ENCODE measurements around the gene TMEM98. TPM values are rescaled to one million over a fixed set of nuclear protein-coding genes. Genes with fewer than 3 reads are reported as not detected.
"Not testable (repeated sequence)": the region's sequence is repeated elsewhere in the genome, so short reads cannot be mapped to it uniquely, and the experiment has no call there.

Gene TMEM98, protein sequence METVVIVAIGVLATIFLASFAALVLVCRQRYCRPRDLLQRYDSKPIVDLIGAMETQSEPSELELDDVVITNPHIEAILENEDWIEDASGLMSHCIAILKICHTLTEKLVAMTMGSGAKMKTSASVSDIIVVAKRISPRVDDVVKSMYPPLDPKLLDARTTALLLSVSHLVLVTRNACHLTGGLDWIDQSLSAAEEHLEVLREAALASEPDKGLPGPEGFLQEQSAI
- 128 and 135 TPM in 2 replicates for total RNA-seq

DNA sequence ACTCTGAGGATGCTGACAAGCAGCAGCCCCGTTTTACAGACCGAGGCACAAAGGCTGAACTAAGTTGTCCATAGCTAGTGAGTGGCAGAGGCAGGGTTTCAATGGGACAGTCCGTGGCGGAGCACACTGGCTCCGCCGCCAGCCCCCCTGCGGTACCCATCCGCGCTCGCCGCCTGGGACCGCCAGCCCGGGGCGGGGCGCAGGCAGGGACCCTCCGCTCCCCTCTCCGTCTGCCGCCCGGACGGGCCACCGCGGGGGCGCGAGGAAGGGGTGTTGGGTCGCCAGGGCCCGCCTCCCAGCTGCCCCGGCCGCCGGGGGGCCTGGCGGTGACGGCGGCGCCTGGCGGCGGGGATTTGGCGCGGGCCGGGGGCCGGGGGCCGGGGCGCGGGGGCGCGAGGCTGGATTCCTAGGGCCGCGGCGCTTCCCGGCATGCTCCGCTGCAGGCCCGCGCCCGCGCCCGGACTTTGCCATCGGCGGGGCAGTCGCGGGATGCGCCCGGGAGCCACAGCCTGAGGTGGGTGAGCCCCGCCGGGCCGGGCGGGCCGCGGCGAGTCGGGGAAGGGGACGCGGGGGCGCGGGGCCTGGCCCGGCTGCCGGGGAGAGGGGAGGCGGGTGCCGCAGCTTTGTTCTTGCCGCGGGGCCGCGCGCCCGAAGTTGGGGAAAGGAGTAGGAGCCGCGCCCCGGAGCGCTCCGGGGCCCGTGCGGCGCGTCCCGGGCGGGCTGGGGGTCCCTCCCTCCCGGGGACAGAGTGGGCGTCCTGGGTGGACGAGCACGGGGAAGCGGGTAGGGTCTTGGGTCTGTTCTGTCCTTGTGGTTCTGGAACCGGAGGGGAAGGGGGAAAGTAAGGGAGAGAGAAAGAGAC, at the start of gene TMEM98:
TMEM98 (plus strand) TSS at position 430 of the 862 bp plus-strand sequence. CDS start 3,376 bp downstream, outside the sequence.
- H3K4me3 ChIP-seq (ENCODE audit: low read depth, low read length) = peak within 1 kb of the TSS; percentile 69
- no peak for DNase-seq (ENCODE audit: low read depth)
- TF ChIP-seq, protein P1, sequence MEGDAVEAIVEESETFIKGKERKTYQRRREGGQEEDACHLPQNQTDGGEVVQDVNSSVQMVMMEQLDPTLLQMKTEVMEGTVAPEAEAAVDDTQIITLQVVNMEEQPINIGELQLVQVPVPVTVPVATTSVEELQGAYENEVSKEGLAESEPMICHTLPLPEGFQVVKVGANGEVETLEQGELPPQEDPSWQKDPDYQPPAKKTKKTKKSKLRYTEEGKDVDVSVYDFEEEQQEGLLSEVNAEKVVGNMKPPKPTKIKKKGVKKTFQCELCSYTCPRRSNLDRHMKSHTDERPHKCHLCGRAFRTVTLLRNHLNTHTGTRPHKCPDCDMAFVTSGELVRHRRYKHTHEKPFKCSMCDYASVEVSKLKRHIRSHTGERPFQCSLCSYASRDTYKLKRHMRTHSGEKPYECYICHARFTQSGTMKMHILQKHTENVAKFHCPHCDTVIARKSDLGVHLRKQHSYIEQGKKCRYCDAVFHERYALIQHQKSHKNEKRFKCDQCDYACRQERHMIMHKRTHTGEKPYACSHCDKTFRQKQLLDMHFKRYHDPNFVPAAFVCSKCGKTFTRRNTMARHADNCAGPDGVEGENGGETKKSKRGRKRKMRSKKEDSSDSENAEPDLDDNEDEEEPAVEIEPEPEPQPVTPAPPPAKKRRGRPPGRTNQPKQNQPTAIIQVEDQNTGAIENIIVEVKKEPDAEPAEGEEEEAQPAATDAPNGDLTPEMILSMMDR (IDR thresholded peaks at IDR 0.05; ENCODE audit: insufficient read depth, low read depth, low read length) = no peak

DNA sequence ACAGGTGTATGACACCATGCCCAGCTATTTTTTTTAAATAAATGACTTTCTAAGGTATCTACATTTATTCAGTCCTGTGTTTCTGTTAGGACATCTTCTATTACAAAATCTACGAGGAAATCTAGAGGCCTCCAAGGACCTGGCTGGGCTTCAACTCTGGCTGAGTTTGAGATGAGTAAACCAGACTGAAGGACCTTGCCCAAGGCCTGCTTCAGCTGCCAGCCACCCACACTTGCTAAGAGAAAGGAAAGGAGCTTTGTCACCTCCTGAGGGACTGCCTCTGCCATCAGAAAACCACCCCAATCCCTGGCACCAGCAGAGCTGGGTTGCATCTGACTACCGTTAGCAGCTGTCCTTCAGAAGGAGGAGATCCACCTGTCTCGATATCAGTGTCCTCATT, 49.7 kb upstream of the TMEM98 start:
- no peak overlapping the region for H3K4me3 ChIP-seq (ENCODE audit: low read depth, low read length)
- TF ChIP-seq, protein P1 (IDR thresholded peaks at IDR 0.05; ENCODE audit: insufficient read depth, low read depth, low read length) = no peak
- DNase-seq (ENCODE audit: low read depth) = no peak

DNA sequence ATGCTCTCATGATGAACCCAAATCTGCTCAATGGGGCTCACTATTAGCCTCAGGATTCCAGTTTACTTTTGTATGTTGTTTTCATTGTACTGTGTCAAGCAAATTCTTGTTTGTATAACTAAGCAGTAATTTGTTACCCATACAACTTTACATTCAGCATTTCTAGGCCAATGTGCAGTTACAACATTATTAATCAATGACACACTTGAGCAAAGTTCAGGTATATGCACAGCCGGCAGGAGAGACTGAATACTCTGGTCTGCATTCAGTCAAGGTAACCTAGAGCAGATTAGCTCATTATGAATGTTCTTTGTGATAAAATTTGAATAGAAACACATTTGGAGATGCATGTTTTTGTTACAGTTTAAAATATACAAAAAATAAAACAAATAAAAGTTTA, 48.8 kb upstream of the TMEM98 start:
- no peak for DNase-seq (ENCODE audit: low read depth)
- no peak overlapping the region for H3K4me3 ChIP-seq (ENCODE audit: low read depth, low read length)
- TF ChIP-seq, protein P1 (IDR thresholded peaks at IDR 0.05; ENCODE audit: insufficient read depth, low read depth, low read length) = no peak

DNA sequence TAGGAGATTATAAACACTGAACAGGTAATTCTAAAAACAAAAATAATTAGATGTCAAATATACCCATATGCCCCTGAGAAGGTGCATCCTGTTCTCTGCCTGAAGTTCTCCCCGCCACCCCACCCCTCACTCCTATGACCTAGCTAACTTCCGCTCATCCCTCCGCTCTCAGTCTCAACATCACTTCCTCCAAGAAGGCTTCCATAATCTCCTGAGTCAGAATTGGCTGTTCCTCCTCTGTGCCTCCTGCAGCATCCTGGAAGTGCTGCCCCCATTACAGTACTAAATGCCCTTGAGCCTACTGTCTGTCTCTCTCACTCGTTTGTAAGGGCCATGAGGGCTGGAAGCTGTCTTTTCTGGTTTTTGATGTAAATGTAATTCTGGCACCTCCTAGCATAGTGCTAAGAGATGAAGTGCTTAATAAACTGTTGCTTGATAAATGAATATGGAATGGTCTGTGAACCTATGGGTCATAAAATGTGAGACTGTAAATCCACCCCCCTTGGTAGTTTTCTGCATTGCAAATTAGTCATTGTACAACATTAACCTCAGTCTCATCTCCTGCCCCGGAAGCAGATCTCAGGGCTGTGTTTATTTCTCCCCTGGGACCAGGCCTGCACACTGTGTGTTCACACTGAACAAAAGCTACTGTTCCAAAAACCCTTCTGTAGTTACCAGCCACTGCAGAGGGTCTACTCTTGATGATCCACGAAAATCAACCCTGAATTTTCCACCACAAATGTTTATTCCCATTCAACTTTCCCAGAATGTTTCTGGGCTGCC, 47.1 kb upstream of the TMEM98 start:
- TF ChIP-seq, protein P1 (IDR thresholded peaks at IDR 0.05; ENCODE audit: insufficient read depth, low read depth, low read length) = no peak
- H3K4me3 ChIP-seq (ENCODE audit: low read depth, low read length) = no peak overlapping the region
- no peak for DNase-seq (ENCODE audit: low read depth)

DNA sequence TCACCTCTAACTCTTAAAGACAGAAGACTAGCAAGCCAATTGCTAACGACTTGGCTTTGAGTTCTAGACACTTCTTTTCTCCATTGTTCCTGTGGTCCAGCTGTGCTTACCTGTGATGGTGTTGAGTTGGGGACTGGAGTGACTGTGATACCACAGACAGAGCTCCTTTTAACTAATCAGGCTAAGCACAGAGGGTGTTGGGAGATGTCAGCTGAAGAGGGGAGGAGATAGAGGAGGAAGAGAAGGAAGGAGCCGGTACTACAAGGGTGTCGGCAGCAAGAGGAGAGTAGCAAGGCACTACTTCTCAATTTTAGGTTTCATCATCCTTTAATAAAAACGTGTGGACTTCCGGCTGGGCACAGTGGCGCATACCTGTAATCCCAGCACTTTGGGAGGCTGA, 45.9 kb upstream of the TMEM98 start:
- no peak overlapping the region for H3K4me3 ChIP-seq (ENCODE audit: low read depth, low read length)
- DNase-seq (ENCODE audit: low read depth) = no peak
- TF ChIP-seq, protein P1 (IDR thresholded peaks at IDR 0.05; ENCODE audit: insufficient read depth, low read depth, low read length) = no peak

DNA sequence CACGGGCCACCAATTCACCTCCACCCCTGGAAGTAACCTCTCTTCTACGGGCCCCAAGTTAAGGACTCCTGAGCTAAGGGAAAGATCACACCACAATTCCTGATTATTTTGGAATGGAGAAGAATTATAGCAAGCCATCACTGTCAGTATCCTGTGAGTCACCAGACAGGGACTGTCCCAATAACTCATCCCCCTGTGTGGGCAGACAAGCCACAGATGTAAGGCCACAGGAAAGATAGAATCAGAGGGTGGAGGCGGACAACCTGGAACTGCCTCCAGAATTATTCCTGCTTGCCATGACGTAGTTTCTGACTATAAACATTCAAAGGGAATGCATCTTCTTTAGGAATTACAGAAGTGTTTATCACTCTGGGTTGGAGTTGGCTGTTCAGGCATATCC, 45.2 kb upstream of the TMEM98 start:
- DNase-seq (ENCODE audit: low read depth) = peak; percentile 44
- TF ChIP-seq, protein P1 (IDR thresholded peaks at IDR 0.05; ENCODE audit: insufficient read depth, low read depth, low read length) = no peak
- no peak overlapping the region for H3K4me3 ChIP-seq (ENCODE audit: low read depth, low read length)

DNA sequence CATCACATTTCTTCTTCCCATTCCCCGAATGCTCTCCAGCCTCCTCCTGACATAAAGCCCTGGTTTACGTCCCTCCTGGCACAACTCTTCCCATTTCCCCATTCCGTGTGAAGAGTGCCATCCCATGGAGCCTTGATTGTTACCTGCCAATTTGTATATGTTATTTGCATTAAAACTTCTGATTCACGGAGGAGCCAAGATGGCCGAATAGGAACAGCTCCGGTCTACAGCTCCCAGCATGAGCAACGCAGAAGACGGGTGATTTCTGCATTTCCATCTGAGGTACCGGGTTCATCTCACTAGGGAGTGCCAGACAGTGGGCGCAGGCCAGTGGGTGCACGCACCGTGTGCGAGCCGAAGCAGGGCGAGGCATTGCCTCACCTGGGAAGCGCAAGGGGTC, 41.0 kb upstream of the TMEM98 start:
- H3K4me3 ChIP-seq (ENCODE audit: low read depth, low read length); DNase-seq (ENCODE audit: low read depth): not testable (repeated sequence)

DNA sequence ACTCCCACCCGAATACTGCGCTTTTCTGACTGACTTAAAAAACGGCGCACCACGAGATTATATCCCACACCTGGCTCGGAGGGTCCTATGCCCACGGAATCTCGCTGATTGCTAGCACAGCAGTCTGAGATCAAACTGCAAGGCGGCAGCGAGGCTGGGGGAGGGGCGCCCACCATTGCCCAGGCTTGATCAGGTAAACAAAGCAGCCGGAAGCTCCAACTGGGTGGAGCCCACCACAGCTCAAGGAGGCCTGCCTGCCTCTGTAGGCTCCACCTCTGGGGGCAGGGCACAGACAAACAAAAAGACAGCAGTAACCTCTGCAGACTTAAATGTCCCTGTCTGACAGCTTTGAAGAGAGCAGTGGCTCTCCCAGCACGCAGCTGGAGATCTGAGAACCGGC, 40.5 kb upstream of the TMEM98 start:
- H3K4me3 ChIP-seq (ENCODE audit: low read depth, low read length); DNase-seq (ENCODE audit: low read depth): not testable (repeated sequence)

All from fibroblast of villous mesenchyme (primary cell).